HTR-8/SVneo (cell line): ENCODE data around the gene DIP2A.
"Not testable (repeated sequence)": the region's sequence is repeated elsewhere in the genome, so short reads cannot be mapped to it uniquely, and the experiment has no call there.

ENCODE experiments used
- DNase-seq: peaks from one replicate; pipeline ENCODE4 v3.0.0; 2011; ENCODE audit warnings: low spot score, mixed read lengths; ENCODE audit not compliant: insufficient read length
- FAIRE-seq: peaks from 2 replicates; lab custom pipeline; 2011; peaks lifted over from hg19 to GRCh38; lab: Jason Lieb, UNC

The DIP2A gene

DNA sequence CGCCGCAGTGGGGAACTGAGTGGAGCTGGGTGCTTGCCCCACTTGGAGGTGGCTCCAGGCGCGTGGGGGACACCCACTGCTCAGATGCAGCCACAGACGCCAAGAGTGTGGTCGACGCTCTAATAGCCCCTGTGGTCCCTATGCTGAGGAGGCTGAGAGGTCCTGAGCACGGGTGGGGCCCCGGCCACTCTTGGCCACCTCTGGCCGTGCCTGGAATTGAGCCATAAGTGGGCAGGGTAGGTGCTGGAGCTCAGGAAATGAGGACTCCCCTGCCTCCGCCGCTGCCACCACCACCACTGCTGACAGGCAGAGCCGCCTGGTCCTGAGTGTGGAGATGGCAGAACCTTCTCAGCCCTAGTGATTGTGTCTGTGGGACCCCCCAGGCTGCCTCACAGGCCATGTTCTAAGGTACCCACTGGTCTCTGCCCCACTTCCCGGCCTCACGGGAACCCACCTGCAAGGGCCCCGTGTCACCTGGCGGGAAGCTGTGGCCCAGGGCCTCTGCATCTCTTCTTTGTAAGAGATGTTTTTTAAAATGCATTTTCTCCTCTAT is 34.6 kb upstream of the DIP2A start:
- no peak for DNase-seq
- FAIRE-seq = no peak

DNA sequence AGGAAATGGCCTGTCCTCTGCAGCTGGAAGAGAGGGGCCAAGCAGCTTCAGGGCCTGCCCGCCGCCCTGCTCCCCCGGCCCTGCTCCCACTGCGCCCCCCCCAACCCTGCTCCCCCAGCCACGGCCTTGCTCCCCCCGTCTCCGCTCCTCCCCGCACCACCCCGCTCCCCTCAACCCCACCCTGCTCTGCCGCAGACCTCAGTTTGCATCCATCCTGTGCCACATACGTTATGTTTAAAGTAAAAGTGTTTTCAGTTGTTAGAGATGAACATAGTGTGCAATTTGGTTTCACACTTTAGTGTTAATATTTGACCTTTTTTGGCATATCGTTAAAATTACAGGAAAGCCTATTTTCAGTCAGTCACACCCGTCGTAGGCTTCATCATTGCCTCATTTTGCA is 34.1 kb upstream of the DIP2A start:
- FAIRE-seq = no peak
- no peak for DNase-seq

DNA sequence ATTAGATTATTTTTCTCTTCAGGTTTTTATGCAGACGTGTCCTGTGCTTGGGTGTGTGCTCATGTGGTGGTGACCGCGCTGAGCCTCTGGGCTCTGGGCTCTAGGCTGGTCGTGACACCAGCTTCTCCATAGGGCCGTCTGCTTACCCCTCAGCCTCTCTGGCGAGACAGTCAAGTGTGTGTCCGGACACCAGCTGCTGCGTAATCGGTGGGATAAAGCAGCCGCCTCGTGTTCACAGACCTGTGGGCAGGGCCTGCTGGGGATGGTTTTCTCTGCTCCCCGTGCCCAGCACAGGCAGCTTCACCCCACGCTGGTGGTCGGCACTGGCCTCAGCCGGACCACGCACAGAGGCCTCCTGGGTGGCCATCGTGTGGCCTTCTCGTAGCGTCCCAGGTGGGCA is 33.6 kb upstream of the DIP2A start:
- DNase-seq (no peak), FAIRE-seq (no peak)

DNA sequence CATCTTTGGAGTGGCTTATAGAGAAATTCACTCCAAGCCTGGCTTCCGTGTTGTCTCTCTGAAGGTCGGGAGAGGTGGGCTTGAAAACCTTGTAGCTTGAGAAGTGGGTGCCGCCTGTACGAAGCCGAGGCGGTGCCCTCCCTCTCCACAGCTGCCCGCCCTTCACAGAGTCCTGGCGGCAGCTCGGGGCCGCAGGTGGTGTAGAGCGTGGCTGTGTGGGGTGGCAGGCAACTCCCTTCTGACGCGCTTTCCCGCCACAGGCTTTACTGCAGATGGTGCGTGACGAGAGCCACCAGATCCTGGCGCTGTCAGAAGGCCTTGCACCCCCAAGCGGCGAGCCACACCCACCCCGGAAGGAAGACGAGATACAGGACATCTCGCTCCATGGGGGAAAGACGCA is 33.1 kb upstream of the DIP2A start:
- DNase-seq = no peak

DNA sequence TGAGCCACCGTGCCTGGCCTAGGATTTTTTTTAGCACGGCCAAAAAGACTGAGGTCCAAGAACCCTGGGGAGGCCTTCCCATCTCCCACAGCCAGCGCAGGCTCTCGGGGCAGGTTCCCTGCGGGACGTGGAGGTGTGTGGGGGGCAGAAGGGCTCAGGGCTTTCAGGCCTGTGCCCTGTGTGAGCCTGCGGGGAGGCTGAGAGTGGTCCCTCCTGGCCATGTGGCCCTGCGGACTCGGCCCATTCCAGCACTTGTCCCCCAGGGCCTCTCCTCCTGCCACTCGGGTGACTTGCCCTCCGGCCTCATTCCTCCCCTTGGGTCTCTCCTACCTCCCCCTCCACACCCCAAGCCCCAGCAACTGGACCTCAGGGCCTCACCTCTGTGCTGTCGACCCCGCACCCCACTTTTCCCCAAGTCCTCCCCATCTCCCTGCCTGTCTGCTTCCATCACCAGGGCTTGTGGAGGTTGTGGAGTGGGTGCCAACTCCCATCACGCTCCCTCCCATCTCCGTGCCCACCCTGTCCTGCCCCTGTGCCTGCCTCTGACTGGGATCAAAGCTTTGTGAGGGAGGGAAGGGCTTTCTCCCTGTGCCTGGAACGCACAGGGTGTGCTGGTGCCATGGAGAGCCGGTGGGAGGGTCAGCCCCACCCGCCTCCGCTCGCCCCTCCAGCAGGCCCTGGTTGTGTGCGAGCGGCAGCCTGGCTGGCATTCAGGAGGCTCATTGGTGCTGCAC is 32.2 kb upstream of the DIP2A start:
- DNase-seq (no peak), FAIRE-seq (no peak)

More for the DNA sequence above, 33.1 kb upstream of the DIP2A start:
- no peak for FAIRE-seq

DNA sequence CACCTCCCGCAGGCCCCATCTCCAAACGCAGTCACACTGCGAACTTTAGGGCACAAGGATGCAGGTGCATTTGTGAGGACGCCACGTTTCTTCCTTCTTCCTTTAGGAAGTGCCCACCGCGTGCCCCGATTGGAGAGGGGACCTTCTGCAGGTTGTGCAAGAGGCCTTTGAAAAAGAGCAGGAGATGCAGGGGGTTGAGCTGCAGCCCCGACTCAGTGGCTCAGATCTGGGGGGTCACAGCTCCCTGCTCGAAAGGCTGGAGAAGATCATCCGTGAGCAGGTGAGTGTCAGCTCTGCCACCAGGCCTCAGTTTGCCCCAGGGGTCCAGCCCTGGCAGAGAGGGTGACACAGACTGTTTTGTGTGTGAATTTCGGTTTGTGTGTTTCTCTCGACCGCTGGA is 31.2 kb upstream of the DIP2A start:
- FAIRE-seq = no peak
- no peak for DNase-seq

DNA sequence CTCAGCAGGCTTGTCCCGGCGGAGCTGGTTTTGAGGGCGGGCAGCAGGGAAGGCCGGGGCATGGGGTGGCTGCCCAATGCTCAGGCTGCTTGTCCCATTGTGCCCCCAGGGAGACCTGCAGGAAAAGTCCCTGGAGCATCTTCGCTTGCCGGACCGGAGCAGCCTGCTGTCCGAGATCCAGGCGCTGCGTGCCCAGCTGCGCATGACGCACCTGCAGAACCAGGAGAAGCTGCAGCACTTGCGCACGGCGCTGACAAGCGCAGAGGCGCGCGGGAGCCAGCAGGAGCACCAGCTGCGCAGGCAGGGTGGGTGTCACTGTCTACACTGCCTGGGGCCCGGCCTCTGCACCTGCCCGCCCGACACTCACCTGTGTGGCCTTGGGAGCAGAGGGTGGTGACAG is 30.4 kb upstream of the DIP2A start:
- FAIRE-seq (no peak), DNase-seq (no peak)

DNA sequence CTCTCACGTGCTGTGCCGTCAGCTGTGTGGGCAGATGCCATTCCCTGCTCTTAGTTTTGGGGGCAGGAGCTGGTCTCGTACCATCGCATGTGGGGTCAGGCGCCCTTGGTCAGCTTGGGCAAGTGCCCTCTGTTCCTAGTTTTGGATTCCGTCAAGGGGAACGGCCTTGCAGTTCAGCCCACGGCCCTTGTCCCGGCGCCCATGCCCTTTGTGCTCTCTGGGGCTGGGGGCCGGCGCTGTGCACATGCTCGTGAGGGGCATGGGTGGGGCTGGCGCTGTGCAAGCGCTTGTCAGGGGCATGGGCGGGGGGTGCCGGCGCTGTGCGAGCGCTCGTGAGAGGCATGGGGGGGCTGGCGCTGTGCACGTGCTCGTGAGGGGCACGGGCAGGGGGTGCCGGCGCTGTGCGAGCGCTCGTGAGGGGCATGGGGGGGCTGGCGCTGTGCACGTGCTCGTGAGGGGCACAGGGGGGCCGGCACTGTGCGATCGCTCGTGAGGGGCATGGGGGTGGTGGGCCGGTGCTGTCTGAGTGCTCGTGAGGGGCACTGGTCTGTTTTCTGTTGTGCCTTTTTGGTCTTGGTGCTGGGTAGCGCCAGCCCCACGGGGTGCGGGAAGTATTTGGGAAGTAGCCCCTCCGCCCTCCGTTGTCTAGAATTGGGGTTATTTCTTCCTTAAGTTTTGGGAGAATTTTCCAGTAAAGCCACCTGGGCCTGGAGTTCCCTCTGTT is 29.5 kb upstream of the DIP2A start:
- FAIRE-seq = no peak

DNA sequence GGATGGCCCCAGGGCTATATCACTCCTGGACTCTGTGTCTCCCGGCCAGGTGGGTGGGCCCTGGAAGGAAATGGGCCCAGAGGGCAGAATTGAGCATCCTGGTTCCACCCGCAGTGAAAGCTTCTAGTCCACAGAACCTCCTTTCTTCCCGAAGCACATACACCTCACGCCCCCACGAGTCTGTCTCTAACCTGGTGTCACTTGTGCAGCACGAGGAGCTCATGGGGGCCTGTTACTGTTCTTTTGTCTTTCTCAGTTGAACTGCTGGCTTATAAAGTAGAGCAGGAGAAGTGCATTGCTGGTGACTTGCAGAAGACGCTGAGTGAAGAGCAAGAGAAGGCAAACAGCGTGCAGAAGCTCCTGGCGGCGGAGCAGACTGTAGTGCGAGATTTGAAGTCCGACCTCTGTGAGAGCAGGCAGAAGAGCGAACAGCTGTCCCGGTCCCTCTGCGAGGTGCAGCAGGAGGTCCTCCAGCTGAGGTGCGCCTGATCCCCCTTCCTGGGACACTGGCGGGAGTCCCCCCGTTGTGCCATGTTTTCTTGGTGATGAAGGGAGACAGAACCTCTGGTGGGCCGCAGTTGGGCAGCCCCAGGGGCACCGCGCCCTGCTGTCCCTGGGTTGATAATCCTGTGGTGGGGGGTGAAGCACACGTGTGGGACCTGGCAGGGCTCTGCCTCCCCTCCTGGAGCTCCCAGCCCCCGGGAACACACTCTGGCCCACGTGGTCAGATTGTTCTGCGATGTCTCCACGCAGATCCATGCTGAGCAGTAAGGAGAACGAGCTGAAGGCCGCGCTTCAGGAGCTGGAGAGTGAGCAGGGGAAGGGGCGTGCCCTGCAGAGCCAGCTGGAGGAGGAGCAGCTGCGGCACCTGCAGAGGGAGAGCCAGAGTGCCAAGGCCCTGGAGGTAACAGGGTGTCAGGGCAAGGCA is 28.7 kb upstream of the DIP2A start:
- DNase-seq = no peak
- no peak for FAIRE-seq

More for the DNA sequence above, 29.5 kb upstream of the DIP2A start:
- DNase-seq = no peak

DNA sequence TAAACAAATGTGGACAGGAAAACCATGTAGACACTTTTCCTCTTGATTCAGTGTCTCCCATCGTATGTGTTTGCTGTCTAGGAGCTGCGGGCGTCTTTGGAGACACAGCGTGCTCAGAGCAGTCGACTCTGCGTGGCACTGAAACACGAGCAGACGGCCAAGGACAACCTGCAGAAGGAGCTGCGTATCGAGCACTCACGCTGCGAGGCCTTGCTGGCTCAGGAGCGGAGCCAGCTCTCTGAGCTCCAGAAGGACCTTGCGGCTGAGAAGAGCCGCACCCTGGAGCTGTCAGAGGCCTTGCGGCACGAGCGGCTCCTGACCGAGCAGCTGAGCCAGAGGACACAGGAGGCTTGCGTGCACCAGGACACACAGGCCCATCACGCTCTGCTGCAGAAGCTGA is 27.2 kb upstream of the DIP2A start:
- no peak for FAIRE-seq

DNA sequence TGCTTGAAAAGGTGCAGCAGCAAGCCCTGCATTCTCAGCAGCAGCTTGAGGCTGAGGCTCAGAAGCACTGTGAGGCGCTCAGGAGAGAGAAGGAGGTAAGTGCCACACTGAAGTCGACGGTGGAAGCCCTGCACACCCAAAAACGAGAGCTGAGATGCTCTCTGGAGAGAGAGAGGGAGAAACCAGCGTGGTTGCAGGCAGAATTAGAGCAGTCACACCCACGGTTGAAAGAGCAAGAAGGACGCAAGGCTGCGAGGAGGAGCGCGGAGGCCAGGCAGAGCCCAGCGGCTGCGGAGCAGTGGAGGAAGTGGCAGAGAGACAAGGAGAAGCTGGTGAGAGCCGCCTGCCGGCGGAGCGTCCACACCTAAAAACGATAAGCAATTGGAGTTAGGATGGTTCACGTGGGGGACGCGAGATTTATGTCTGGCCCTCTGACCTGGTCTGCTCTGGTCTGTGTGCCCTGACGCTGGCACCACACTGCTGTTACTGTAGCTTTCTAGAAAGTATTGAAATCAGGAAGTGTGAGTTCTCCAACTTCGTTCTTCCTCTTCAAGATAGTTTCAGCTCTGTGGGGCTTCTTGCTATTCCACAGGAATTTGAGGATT is 26.7 kb upstream of the DIP2A start:
- DNase-seq (no peak), FAIRE-seq (no peak)

More for the DNA sequence above, 27.2 kb upstream of the DIP2A start:
- no peak for DNase-seq

DNA sequence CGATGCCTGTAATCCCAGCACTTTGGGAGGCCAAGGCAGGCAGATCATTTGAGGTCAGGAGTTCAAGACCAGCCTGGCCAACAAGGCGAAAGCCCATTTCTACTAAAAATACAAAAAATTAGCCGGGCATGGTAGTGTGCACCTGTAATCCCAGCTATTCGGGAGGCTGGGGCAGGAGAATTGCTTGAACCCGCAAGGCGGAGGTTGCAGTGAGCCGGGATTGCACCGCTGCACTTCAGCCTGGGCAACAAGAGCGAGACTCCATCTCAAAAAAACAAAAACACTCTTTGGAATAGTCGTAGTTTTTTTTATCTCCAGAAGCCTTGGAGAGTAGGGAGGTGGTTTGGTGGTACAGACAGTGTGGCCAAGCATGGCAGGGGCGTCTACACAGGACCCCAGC is 25.6 kb upstream of the DIP2A start:
- not testable (repeated sequence) for DNase-seq, FAIRE-seq

DNA sequence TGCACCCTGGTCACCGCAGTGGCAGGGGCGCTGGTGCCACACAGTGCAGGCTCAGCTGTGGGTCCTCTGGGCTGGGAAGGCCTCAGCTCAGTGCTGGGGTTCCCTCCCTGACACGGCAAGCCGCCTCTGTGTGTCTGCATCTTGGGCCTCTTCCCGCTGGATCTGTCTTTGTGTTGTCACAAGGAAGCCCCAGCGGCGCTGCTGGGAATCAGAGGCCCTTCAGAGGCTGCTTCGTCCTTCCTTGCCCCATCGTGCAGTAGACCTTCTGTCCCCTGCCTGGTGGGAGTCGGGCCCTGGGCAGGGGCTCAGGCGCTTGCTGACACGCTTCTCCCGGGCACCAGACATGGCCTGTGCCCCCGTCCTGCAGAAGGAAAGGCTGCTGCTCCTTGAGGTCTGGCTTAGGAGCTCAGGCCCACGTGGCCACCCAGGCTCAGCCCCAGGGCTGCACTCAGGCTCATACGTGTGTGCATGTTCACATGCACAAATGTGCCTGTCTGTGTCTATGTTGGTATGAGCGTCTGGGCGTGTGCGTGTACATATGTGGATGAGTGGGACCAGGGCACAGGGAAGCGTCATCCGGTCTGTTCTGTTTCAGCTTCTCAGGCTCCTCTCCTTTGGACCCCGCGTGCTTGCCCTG is 24.3 kb upstream of the DIP2A start:
- peak; percentile 33 for FAIRE-seq

DNA sequence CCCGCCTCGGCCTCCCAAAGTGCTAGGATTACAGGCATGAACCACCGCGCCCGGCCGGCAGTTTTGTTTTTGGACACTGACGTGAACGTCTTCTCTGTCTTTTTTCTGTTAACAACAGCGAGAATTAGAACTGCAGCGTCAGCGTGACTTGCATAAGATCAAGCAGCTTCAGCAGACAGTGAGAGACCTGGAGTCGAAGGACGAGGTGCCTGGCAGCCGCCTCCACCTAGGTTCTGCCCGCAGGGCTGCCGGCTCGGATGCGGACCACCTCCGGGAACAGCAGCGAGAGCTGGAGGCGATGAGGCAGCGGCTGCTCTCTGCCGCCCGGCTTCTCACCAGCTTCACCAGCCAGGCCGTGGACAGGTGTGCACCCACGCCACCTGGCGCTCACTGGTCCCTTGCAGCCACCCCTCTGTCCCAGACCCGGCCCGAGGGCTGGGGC is 22.9 kb upstream of the DIP2A start:
- DNase-seq = no peak
- FAIRE-seq = no peak

More for the DNA sequence above, 24.3 kb upstream of the DIP2A start:
- no peak for DNase-seq

DNA sequence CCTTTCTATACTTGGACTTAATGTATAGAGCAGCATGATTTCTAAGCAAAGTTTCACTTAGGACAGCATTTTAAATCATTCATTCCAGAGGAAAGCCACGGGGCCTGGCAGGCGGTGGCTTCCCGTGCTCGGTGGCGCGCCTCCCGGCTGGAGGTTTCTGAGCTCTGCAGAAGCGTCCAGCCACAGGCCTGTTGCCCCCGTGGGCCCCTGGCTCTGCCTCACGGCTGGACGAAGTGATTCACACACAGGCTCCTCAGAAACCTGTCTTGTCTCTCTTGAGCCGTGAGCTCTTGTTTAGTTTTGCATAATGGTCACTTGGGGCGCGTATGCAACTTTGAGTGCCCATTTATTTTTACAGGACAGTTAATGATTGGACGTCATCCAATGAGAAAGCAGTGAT is 22.1 kb upstream of the DIP2A start:
- FAIRE-seq = no peak

DNA sequence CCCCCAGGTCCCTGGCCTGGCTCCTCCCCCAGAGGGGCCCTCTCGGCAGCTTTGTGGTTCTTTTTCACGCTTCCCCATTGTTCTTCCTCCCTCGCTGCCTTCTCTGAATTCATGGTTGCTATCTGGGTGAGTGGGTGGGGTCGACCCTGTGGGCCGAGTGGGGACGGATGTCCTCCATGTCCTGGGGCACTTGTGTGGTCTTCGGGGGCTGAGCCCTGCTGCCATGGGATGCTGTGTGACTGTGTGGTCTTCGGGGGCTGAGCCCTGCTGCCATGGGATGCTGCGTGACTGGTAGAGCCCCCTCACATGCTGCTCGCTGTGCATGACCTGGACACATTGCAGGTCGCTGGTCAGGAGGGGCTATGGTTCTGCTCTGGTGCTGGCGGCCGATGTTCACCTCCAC is 21.6 kb upstream of the DIP2A start:
- DNase-seq (no peak), FAIRE-seq (no peak)

More for the DNA sequence above, 22.1 kb upstream of the DIP2A start:
- DNase-seq = no peak

DNA sequence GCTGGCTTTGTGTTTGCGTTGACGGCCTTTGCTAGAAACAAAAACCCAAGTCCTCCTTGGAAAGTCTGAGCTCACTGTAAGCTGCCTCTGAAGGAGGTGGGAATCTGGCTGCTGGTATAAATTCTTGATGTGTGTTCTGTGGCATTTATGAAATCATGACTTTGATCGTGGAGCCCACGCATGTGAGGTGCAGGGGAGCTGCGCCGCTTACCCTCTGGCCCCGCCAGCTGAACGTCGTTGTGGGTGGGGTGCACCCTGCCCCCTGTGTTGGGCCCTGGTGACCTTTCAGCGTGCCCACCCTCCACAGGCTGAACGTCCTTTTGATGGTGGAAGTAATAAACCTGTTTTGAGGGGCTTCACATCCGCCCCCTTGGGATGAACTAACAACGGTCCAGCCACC is 21.2 kb upstream of the DIP2A start:
- DNase-seq (no peak), FAIRE-seq (no peak)

DNA sequence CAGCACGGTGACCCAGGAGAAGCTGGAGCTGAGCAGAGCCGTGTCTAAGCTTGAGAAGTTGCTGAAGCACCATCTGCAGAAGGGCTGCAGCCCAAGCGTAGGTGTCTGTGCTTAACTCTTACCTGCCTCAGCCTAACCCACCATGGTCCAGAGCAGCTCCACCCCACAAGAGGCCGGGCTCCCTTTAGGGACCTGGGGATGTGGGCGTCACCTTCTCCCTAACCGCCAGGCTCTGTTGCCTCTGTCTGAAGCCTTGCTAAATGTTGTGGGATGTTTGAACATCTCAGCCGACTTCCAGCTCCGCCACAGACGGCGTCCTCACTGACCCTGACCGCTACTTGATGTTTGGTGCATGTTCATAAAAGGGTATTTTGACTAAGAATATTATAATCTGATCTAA is 20.4 kb upstream of the DIP2A start:
- DNase-seq (no peak), FAIRE-seq (no peak)

DNA sequence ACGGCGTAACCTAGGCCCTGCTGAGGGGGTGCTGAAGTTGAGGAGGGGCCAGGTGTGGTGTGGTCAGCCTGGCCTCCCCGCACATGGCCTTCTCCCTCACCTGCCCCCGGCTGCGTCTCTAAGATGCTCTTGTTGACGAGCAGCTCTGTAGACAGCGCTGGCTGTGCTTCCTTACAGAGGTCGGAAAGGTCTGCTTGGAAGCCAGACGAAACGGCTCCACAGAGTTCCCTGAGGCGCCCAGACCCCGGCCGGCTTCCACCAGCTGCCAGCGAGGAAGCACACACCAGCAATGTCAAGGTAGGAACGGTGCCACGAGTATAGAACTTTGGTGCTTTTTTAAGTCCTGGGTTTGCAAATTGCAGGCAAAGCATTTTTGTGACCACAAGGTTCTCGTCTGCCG is 18.8 kb upstream of the DIP2A start:
- DNase-seq = no peak
- FAIRE-seq = no peak
